ENCODE results near the gene CD96. TPM values are rescaled to one million over a fixed set of nuclear protein-coding genes. Genes with fewer than 3 reads are reported as not detected.

CD96 gene, protein sequence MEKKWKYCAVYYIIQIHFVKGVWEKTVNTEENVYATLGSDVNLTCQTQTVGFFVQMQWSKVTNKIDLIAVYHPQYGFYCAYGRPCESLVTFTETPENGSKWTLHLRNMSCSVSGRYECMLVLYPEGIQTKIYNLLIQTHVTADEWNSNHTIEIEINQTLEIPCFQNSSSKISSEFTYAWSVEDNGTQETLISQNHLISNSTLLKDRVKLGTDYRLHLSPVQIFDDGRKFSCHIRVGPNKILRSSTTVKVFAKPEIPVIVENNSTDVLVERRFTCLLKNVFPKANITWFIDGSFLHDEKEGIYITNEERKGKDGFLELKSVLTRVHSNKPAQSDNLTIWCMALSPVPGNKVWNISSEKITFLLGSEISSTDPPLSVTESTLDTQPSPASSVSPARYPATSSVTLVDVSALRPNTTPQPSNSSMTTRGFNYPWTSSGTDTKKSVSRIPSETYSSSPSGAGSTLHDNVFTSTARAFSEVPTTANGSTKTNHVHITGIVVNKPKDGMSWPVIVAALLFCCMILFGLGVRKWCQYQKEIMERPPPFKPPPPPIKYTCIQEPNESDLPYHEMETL
- 10 to 100 TPM in 1 of 2 donors, 1 to 10 TPM in 1; 5.1 to 13.7 TPM for total RNA-seq

GRCh38 chr3:111541911-111542483 lies at the start of gene CD96:
CD96 (plus strand) TSS chr3:111542197; CDS start chr3:111542249, 52 bp downstream.
- DNase-seq (ENCODE audit: low spot score): no peak
- Histone ChIP-seq H3K27ac (no peak within 1 kb of the TSS), H3K4me3 (no peak within 1 kb of the TSS), H3K36me3 (no peaks in the 10 kb centered on the region), H3K4me1 (ENCODE audit: control insufficient read depth in 1 of 2, low read depth in 2 of 2) (no peaks in the 10 kb centered on the region), H3K27me3 (replicated peaks; ENCODE audit: insufficient read depth) (no peaks in the 10 kb centered on the region), H3K9me3 (no peaks in the 10 kb centered on the region)
- no peak for ATAC-seq (ENCODE audit: insufficient number of reproducible peaks, low FRiP score, low read depth)
- no peak for TF ChIP-seq CTCF (IDR thresholded peaks at IDR 0.05)

- Histone ChIP-seq H3K4me1 (ENCODE audit: control insufficient read depth in 1 of 2, low read depth in 2 of 2) (no peaks in the 10 kb centered on the region), H3K27me3 (replicated peaks; ENCODE audit: insufficient read depth) (no peaks in the 10 kb centered on the region), H3K4me3 (no peak overlapping the region), H3K27ac (no peak overlapping the region), H3K36me3 (no peaks in the 10 kb centered on the region), H3K9me3 (no peaks in the 10 kb centered on the region)
- ATAC-seq (ENCODE audit: insufficient number of reproducible peaks, low FRiP score, low read depth): no peak
- DNase-seq (ENCODE audit: low spot score): no peak
- no peak for TF ChIP-seq CTCF (IDR thresholded peaks at IDR 0.05)
These were observed 48.7 kb upstream of the CD96 start for GRCh38 chr3:111493276-111493675.

GRCh38 chr3:111496894-111497559 lies 45.0 kb upstream of the CD96 start:
- ATAC-seq (ENCODE audit: insufficient number of reproducible peaks, low FRiP score, low read depth) (no peak), DNase-seq (ENCODE audit: low spot score) (no peak)
- Histone ChIP-seq H3K9me3 (no peaks in the 10 kb centered on the region), H3K36me3 (no peaks in the 10 kb centered on the region), H3K27me3 (replicated peaks; ENCODE audit: insufficient read depth) (no peaks in the 10 kb centered on the region), H3K27ac (no peak overlapping the region), H3K4me3 (no peak overlapping the region), H3K4me1 (ENCODE audit: control insufficient read depth in 1 of 2, low read depth in 2 of 2) (no peaks in the 10 kb centered on the region)
- TF ChIP-seq CTCF (IDR thresholded peaks at IDR 0.05): no peak

DNA sequence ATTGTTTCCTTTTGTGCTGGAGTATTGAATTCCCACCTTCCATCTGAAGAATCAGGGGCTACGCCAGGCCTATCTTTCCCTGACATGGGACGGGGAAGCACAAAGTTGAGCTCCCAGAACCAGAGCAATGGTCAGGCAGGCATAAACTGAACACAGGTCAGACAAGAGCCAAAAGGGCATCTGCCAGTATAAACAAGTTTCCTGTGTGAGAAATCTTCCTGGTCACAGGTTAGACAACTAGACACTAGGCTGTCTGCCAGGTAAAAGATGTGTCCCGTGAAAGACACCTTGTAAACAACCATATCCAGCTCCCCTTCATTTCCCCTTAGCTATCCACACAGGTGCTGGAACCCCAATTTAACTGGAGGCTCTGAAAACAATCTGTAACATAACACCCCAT lies 44.0 kb upstream of the CD96 start:
- no peaks in the 10 kb centered on the region for H3K4me1 ChIP-seq (ENCODE audit: control insufficient read depth in 1 of 2, low read depth in 2 of 2)

More for the DNA sequence above, 44.0 kb upstream of the CD96 start:
- H3K27me3 ChIP-seq (replicated peaks; ENCODE audit: insufficient read depth): no peaks in the 10 kb centered on the region
- no peak overlapping the region for H3K4me3 ChIP-seq
- H3K36me3 ChIP-seq: no peaks in the 10 kb centered on the region
- no peak for DNase-seq (ENCODE audit: low spot score)
- no peak for TF ChIP-seq CTCF (IDR thresholded peaks at IDR 0.05)
- H3K9me3 ChIP-seq: no peaks in the 10 kb centered on the region
- no peak overlapping the region for H3K27ac ChIP-seq
- ATAC-seq (ENCODE audit: insufficient number of reproducible peaks, low FRiP score, low read depth): no peak

Data from thoracic aorta (tissue), 2 donors.